Neural cell (in vitro differentiated cells): ENCODE measurements around the gene C1QTNF1.

Experiments
- EZH2 ChIP-seq: fragments of 200-600, 300-800 bp; shearing (Covaris generic), sonication (generic); IDR thresholded peaks from 2 replicates; pipeline ENCODE4 v1.6.1; 2014; ENCODE audit warnings: antibody characterized with exemption, low read length, borderline replicate concordance, mild to moderate bottlenecking; ENCODE audit not compliant: insufficient read depth, poor library complexity, severe bottlenecking
- MXI1 ChIP-seq: fragments of 450-650 bp; conservative IDR thresholded peaks from 2 replicates; pipeline ENCODE4 v1.6.1; 2014; ENCODE audit warnings: antibody characterized with exemption, mild to moderate bottlenecking; ENCODE audit not compliant: poor library complexity, severe bottlenecking
- POLR2AphosphoS5 ChIP-seq: IDR thresholded peaks from 2 replicates; pipeline ENCODE4 v1.6.1; 2012
- RAD21 ChIP-seq: fragments of 450-650 bp; conservative IDR thresholded peaks from 2 replicates; pipeline ENCODE4 v1.6.1; 2014; ENCODE audit warnings: antibody characterized with exemption, mild to moderate bottlenecking, moderate library complexity
- TAF1 ChIP-seq: IDR thresholded peaks from 2 replicates; pipeline ENCODE4 v1.6.1; 2012; ENCODE audit warnings: low read depth
- TF ChIP-seq, protein P1 (sequence below): fragments of 450-650 bp; IDR thresholded peaks from 2 replicates; pipeline ENCODE4 v1.5.1; 2014; ENCODE audit warnings: antibody characterized with exemption, mild to moderate bottlenecking, moderate library complexity; ENCODE audit not compliant: poor library complexity, severe bottlenecking

DNA sequence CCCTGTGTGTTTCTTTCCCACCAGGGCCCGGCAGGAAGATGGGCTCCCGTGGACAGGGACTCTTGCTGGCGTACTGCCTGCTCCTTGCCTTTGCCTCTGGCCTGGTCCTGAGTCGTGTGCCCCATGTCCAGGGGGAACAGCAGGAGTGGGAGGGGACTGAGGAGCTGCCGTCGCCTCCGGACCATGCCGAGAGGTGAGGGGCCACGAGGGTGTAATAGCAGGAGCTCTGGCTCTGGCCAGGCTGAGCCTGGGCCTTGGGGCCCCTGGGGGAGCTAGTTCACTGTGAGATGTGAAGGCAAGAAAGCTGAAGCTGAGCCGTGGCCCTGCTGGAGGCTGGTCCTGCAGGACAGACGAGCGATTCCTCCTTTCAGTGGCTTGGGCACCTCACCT, 20.0 kb downstream of the C1QTNF1 start:
- TF ChIP-seq, protein P1, sequence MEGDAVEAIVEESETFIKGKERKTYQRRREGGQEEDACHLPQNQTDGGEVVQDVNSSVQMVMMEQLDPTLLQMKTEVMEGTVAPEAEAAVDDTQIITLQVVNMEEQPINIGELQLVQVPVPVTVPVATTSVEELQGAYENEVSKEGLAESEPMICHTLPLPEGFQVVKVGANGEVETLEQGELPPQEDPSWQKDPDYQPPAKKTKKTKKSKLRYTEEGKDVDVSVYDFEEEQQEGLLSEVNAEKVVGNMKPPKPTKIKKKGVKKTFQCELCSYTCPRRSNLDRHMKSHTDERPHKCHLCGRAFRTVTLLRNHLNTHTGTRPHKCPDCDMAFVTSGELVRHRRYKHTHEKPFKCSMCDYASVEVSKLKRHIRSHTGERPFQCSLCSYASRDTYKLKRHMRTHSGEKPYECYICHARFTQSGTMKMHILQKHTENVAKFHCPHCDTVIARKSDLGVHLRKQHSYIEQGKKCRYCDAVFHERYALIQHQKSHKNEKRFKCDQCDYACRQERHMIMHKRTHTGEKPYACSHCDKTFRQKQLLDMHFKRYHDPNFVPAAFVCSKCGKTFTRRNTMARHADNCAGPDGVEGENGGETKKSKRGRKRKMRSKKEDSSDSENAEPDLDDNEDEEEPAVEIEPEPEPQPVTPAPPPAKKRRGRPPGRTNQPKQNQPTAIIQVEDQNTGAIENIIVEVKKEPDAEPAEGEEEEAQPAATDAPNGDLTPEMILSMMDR = no peak
- no peak for TF ChIP-seq RAD21
- no peak for TF ChIP-seq EZH2
- no peak for TF ChIP-seq TAF1
- TF ChIP-seq POLR2AphosphoS5 = no peak
- no peak for TF ChIP-seq MXI1
